GM19193 (cell line): ENCODE measurements around the gene BIRC7.

Experiments used
- POLR2A ChIP-seq: IDR thresholded peaks from 4 replicates; pipeline ENCODE4 v1.6.1; 2011; ENCODE audit not compliant: insufficient read depth, insufficient read length; ENCODE audit errors: extremely low read depth

The BIRC7 gene

GRCh38 chr20:63217706-63218105 is 18.0 kb upstream of the BIRC7 start:
- no peak for TF ChIP-seq POLR2A

GRCh38 chr20:63218701-63219446 is 16.8 kb upstream of the BIRC7 start:
- no peak for TF ChIP-seq POLR2A

- TF ChIP-seq POLR2A = no peak
Measured at GRCh38 chr20:63219447-63219821, 16.3 kb upstream of the BIRC7 start.

DNA sequence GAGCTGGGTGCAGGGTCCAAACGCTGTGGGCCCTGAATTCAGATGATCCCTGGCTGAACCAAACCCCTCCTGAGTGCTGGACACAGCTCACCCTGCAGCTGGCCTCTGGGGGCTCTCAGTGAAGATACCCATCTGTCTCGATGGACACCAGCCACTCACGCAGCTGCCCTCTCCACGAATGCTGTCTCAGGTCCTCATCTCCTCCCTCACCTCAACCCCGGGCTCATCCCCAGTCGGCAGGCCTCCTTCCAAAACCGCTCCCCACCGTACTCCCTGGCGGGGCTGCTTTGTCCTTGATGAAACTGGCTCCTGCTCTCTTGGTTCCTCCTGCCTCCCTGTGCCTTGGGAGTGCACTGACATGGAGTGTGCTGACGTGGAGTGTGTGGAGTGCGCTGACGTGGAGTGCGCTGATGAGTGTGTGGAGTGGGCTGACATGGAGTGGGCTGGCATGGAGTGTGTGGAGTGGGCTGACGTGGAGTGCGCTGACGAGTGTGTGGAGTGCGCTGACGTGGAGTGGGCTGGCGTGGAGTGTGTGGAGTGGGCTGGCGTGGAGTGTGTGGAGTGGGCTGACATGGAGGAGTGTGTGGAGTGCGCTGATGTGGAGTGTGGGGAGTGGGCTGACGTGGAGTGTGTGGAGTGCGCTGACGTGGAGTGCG is 15.7 kb upstream of the BIRC7 start:
- no peak for TF ChIP-seq POLR2A

- no peak for TF ChIP-seq POLR2A
Measured at GRCh38 chr20:63220696-63221399, 14.9 kb upstream of the BIRC7 start.

DNA sequence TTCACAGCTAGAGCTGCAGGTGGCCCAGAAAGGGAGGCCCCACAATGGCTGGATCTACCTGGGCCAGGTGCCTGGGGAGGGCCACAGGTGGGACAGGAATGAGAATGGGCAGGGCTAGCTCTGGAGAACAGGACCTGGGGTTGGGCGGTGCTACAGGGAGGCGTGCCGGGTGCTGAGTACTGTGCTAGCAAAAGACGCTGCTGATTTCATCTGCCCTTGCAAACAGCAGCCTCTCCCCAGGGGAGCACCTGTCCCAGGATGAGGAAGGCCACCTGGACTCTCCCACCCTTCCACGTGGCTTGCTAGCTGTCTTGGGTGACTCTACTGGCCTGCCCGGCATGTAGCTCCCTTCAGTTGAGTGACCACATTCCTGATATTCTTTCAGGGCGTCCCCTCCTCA is 13.2 kb upstream of the BIRC7 start:
- TF ChIP-seq POLR2A = no peak

- no peak for TF ChIP-seq POLR2A
Measured at GRCh38 chr20:63223121-63223825, 12.4 kb upstream of the BIRC7 start.

DNA sequence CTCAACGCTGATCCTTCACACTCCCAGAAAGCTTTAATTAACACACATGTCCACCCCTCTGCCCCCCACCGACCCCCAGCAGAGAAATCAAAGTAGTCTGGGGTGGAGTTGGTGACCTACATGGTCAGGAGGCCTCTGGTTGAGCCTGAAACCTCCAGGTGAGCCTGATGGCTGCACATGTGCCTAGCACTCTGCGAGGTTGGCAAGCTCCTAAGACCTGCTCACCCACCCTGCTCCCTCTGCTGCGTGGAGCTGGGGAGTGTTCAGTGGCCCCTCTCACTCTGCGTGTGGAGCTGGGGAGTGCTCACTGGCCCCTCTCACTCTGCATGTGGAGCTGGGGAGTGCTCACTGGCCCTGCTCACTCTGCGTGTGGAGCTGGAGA is 11.9 kb upstream of the BIRC7 start:
- no peak for TF ChIP-seq POLR2A

DNA sequence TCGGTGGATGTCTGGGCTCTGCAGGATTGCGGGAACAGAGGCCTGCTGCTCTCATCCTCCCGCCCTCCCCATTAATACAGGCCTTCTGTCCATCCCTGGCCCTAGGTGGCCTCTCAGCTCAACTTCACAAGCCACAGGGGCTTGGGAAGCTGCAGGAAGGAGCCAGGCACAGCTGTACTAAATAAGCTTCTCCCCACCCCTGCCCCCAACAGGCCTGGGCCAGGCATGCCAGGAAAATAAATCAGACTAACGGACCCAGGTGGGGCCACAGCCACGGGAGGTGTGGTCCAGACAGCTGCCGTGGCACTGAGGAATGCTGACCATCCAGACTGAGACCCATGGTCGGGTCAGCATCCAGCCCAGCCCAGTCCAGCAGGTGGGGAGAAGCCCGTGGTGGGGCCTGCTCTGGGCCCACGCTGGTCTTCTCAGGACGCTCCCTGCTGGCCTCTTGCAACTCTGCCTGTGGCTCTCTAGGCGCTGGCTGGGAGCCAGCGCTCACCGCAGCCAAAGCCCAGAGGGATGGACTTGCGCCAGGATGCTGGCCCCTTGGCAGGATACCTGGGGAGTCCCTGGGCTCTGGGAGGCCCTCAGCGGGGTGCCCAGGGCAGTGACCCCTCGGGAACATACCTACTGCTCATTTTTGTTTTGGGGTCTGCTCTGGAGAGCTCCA is 11.2 kb upstream of the BIRC7 start:
- TF ChIP-seq POLR2A = no peak

DNA sequence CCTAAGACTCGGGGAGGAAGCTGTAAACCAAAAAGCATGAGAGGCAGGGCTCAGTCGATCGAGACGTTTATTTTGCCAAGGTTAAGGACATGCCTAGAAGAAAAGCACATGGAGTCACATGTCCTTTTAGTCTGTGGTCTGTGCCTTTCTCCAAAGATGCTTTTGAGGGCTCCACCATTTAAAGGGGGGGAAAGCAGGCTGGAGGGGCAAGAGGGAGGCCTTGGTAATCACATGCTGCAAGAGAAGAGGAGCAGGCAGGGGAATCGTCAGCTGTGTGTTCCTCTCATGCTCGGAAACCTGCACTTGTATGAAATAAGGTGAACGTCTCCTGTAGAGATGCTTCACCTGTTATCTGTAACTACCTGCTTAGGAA is 10.6 kb upstream of the BIRC7 start:
- TF ChIP-seq POLR2A = no peak

DNA sequence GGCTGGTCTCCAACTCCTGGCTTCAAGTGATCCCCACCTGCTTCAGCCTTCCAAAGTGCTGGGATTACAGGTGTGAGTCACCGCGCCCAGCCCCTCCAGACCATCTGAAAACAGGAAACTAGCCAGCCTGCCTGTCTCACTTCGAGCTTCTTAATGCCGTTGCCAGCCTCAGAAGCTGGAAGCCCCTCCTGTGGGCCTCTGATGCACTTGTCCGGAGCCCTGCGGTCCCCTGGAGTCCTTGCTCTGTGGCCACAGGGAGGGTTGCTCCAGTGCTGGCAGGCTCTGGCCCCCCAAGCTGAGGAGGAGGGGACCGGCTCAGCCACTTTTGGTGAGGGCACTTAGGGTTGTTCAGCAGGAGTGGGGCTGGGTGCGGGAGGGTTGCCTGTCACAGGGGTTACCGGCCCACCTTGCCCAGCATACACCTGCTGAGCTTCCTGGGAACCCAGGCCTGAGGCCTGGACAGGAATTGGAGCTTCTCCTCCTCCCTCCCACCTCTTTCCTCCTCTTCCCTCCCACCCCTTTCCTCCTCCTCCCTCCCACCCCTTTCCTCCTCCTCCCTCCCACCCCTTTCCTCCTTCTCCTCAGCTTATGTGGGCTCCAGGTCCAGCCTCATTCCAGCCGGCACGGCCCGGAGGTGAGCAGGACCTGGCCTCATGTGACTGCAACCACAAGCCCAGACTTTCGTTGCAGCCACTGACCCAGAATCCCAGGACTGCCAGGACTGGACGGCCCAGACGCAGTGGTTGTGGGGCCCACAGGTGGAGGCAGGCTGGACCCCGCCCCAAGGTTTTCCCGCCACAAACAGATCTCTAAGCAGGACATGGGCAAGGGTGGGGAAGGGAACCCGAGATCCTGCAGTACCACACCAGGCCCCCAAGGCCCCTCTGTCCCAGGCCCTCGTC is 9.4 kb upstream of the BIRC7 start:
- no peak for TF ChIP-seq POLR2A

DNA sequence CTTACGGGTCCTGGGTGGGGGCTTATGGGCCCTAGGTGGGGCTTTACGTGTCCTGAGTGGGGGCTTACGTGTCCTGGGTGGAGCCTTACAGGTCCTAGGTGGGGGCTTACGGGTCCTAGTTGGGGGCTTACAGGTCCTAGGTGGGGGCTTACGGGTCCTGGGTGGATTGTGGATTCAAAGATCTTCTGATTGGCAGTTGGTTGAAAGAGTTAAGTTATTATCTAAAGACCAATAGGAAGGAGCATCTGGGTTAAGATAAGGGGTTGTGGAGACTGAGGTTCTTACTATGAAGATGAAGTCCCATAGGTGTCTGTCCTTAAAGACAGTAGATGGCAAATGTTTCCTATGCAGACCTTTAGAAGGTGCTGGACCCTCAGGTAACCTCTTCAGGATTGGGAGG is 8.4 kb upstream of the BIRC7 start:
- TF ChIP-seq POLR2A = no peak

- no peak for TF ChIP-seq POLR2A
Measured at GRCh38 chr20:63228806-63229205, 6.9 kb upstream of the BIRC7 start.

DNA sequence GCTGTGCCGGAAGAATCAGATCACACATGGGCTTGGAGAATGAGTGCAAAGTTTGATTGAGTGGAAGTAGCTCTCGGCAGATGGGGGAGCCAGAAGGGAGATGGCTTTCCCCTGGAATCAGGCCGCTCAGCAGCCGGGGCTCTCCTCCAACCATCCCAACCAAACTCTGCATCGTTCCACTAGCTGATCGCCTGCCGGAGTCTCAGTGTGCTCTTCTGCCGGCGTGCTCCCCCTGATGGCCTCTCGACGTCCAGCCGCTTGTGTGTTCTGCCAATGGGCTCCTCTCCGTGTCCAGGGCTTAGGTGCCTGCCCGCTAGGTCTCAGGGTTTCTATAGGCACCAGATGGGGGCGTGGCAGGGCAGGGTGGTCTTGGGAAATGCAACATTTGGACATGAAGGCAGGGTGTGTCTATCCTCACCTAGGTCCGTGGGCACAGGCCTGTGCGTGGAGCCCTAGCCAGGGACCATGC is 4.9 kb upstream of the BIRC7 start:
- TF ChIP-seq POLR2A = no peak
